Measurements from ENCODE around the gene FAM120AOS. TPM values are rescaled to one million over a fixed set of nuclear protein-coding genes. Genes with fewer than 3 reads are reported as not detected.

The FAM120AOS gene
- 25.0 and 25.2 TPM in 2 replicates for total RNA-seq

DNA sequence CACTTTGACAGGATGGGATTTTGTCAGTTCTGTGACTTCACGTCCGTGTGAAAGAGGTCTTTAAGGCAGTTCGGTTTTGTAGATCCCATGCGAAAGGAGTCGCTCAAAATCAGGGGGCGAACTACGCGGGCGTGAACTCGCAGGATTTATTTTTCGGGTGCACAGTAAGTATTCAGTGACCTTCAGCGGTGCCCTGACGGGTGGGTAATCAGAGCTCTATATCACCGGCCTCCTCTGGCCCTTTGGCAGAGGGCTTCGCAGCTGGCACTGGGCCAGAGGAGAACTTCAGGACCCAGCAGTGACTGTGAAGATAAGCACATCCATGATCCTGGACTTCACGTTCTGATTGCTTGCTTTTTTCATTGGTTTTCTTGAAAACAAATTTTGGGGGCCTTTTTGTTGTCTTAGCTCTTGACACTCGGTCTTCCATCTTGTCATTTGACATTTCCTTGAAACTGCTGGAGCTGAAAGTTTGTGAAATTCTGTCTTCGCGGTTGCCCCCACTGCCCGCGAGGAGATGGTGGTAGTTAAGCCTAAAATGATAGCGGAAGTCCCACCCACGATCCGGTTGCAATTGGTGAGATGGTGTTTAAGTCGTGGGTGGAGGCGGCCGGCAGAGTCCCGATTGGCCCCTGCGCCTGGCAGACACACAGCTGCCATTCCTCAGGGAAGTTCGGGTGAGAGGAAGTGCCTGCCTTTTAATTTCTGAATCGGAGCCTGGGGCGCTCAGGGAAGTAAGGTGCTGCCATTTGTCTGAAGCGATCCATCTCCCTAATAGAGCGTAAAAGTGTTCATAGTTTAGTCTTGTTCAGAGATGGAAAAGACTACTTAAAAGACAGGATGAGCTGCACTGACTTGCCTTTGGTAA is at the start of gene FAM120AOS:
FAM120AOS (minus strand) TSS at position 535 of the 868 bp plus-strand sequence. CDS start 872 bp downstream, outside the sequence.

DNA sequence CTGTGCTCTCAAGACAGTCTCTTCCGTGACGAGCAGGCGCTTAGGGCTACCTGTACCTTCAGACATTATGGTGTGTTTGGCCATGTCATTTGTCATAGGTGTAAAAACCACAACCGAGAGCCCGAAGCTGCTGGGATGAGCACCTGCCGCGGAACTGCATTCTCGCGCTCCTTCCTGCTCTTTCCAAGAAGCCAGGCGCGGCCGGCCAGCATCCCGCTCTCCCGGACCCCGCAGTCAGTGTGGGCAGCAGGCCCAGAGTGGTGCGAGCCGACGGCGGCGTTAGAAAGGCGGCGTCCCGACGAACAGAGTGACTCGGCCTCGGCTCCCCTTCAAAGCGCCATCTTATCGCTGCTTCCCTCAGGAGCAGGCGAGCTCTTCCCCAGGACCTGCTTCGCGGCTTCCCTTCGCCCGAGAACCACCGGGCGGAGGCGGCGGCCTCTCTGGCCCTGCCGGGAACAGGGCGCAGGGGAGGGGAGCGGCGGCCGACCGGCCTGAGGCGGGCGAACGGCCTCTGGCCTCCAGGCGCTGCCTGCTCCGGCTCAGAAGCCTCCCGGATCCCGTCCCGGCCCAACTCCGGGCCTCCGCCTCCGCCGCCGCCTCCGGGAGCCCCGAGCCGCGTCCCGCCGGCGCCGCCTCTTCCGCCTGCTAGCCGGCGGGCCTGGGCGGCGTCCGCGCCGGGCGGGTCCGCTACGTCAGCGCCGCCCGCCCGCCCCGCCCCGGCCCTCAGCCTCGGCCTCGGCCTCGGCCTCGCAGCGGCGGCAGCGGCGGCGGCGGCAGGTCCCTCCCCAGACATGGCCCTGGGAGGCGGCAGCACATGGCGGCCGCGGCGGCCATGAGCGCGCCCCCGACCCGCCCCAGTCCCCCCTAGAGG is 2.2 kb downstream of the FAM120AOS start, which contains the start of gene FAM120A:
FAM120A (plus strand) TSS at position 741 of the 871 bp plus-strand sequence. CDS start 231 bp downstream, outside the sequence.

Other genes starting within 250 kb of the FAM120AOS start
- gene FAM120A, start 1.9 kb downstream of the FAM120AOS start, total RNA-seq = 90.3 and 91.5 TPM in 2 replicates
- 15.5 and 17.2 TPM in 2 replicates for gene PHF2, start 123.0 kb upstream of the FAM120AOS start, total RNA-seq